Measurements from ENCODE around the gene NCK1.

DNA sequence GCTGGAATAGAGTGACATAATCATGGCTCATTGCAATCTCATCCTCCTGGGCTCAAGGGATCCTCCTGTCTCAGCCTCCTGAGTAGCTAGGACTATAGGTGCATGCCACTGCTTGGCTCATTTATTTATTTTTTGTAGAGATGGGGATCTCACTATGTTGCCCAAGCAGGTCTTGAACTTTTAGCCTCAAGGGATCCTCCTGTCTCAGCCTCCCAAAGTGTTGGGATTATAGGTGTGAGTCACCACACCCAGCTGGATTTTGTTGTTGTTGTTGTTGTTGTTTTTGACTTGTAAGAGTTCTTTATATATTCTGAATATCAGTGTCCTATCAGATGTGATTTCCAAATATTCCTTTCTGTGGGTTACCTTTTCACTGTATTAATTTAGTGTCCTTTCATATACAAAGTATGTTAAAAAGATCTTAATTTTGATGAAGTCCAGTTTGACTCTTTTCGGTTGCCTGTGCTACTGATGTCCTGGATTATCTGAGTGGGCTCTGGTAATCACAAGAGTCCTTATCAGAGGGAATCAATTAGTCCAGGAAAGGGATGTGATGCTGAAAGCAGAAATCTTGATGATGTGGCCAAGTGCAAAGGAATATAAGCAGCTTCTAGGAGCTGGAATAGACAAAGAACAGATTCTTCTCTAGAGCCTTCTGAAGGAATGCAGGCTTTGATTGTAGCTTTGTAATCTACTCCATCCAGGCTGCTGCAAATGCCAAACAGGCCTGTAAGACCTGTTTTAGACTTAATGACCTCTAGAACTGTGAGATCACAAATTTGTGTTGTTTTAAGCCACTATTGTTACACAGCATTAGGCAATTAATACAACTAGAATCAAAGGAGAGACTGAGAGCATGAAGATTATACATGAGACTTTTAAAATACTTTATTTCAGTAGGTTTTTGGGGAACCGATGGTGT, 30.2 kb downstream of the NCK1 start:
- TF ChIP-seq ZNF274 (IDR thresholded peaks at IDR 0.05; ENCODE audit: low read depth, low read length) (no peak), YY1 (IDR thresholded peaks at IDR 0.05; ENCODE audit: insufficient read depth, insufficient read length) (no peak), SUZ12 (IDR thresholded peaks at IDR 0.05; ENCODE audit: extremely low read depth, insufficient read depth, insufficient read length) (no peak)

All from NT2/D1 (cell line).